ENCODE results near the gene ZNF483.
A peak's percentile ranks its signal among the peaks of the same experiment; 100 is the strongest.

The ZNF483 gene

DNA sequence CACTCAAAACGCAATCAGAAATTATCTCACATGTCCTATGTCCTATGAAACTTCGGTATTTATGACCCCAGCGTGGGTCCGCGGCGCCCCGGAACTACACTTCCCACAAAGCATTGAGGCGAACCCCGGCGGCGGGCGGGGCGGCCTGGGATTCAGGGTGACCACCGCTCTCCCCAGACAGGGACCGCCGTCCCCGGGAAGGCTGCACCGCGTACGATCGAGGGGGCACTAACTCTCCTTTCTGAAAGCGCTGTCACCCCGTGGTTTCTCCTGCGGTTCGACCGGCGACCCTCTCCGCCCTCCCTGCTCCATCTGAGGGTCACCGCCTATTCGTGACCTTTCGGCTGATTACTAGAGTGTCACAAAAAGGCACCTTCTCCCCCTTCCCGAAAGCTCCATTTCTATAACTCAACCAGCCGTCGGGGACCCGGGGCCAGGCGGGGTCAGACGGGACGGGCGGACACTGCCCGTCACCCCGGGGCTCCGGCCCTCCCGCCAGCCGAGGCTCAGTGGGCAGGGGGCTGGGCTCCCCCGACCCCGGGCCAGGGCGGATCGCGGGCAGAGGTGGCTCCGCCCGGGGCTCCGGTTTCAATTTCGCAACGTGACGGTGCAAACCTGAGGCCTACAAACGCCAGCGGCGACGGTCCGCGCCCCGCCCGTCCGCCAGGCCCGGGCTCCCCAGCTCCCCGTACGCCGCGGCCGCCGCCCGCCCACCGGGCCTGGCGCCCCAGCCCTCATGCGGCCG, 42.1 kb upstream of the ZNF483 start:
- WGBS, 2 donors (ENCODE audit: extremely low coverage in 2 of 2, insufficient read length in 2 of 2, insufficient replicate concordance in 1 of 2) = no CpG with 5 or more reads among the region's 76 CpGs
- peak; percentile 71 for DNase-seq (ENCODE audit: low spot score)
- Histone ChIP-seq H3K36me3 (replicated peaks in 1 of 2; ENCODE audit: control insufficient read depth in 2 of 2, insufficient read depth in 2 of 2, low read length in 2 of 2) (no peaks in the 10 kb centered on the region), H3K9me3 (replicated peaks in 1 of 2; ENCODE audit: control insufficient read depth in 2 of 2, insufficient read depth in 1 of 2, low read depth in 1 of 2, low read length in 2 of 2) (no peaks in the 10 kb centered on the region), H2BK12ac (ENCODE audit: low read length) (peak overlapping the region; percentile 63), H3K27me3 (ENCODE audit: control insufficient read depth in 3 of 3, insufficient read depth in 3 of 3, low read depth in 1 of 3, low read length in 3 of 3) (no peaks in the 10 kb centered on the region), H2BK15ac (ENCODE audit: low read length) (no peak overlapping the region), H2AK5ac (ENCODE audit: low read depth, low read length) (no peak overlapping the region), H3K18ac (ENCODE audit: low read length) (peak overlapping the region; percentile 76), H3K79me1 (ENCODE audit: low read depth, low read length) (no peaks in the 10 kb centered on the region), H3K9ac (ENCODE audit: low read depth, low read length, poor library complexity) (peak overlapping the region; percentile 91), H3K4me1 (ENCODE audit: control insufficient read depth in 2 of 2, insufficient read depth in 1 of 2, low read depth in 1 of 2, low read length in 2 of 2) (peaks cover 3 to 4% of the 10 kb centered on the region in 2 donors), H3K4me2 (ENCODE audit: insufficient read depth, low read length, poor library complexity, severe bottlenecking) (peak overlapping the region; percentile 54), H3K27ac (replicated peaks; ENCODE audit: low read length) (peak overlapping the region; percentile 97), H3K14ac (ENCODE audit: low read length) (no peak overlapping the region), H3K23ac (ENCODE audit: low read depth, low read length, poor library complexity) (peak overlapping the region; percentile 16), H4K8ac (ENCODE audit: low read depth, low read length) (no peak overlapping the region), H2AFZ (ENCODE audit: low read length) (peak overlapping the region; percentile 95), H3K4me3 (ENCODE audit: low read length in 2 of 2) (peak overlapping the region; percentile 96 to 99), H2BK120ac (ENCODE audit: low read depth, low read length) (no peak overlapping the region), H4K91ac (ENCODE audit: low read depth, low read length, poor library complexity) (no peak overlapping the region), H3K4ac (ENCODE audit: low read length) (no peak overlapping the region), H2BK5ac (ENCODE audit: low read length) (peak overlapping the region; percentile 66)

DNA sequence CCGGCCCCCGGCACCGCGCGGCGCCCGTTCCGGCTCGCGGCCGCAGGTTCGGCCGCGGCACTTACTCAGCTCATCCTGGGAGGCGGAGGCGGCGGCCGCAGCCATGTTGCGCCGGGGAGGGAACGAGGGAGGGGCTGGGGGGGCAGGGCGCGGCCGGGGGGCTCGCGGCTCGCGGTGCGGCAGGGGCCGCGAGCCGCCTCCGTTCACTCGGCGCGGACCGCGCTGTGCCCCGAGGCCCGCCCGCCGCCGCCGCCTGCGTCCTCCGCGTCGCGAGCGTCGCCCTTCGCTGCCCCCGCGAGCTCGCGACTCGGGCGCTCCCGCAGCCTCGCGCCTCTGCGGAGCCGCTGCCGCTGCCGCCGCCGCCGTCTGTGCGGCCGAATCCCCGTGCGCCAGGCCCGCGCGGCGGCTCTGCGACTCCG, 41.5 kb upstream of the ZNF483 start:
- Histone ChIP-seq H2BK120ac (ENCODE audit: low read depth, low read length) (no peak overlapping the region), H3K9ac (ENCODE audit: low read depth, low read length, poor library complexity) (peak overlapping the region; percentile 91), H4K91ac (ENCODE audit: low read depth, low read length, poor library complexity) (no peak overlapping the region), H3K4me3 (ENCODE audit: low read length in 2 of 2) (peak overlapping the region; percentile 96 to 99), H2BK12ac (ENCODE audit: low read length) (no peak overlapping the region), H2BK5ac (ENCODE audit: low read length) (peak overlapping the region; percentile 66), H3K4ac (ENCODE audit: low read length) (peak overlapping the region; percentile 89), H2BK15ac (ENCODE audit: low read length) (no peak overlapping the region), H2AFZ (ENCODE audit: low read length) (peak overlapping the region; percentile 95), H4K8ac (ENCODE audit: low read depth, low read length) (no peak overlapping the region), H3K4me2 (ENCODE audit: insufficient read depth, low read length, poor library complexity, severe bottlenecking) (peak overlapping the region; percentile 62), H3K27me3 (ENCODE audit: control insufficient read depth in 3 of 3, insufficient read depth in 3 of 3, low read depth in 1 of 3, low read length in 3 of 3) (no peaks in the 10 kb centered on the region), H3K23ac (ENCODE audit: low read depth, low read length, poor library complexity) (peak overlapping the region; percentile 16), H3K27ac (replicated peaks; ENCODE audit: low read length) (peak overlapping the region; percentile 97), H3K4me1 (ENCODE audit: control insufficient read depth in 2 of 2, insufficient read depth in 1 of 2, low read depth in 1 of 2, low read length in 2 of 2) (peaks cover 3 to 4% of the 10 kb centered on the region in 2 donors), H2AK5ac (ENCODE audit: low read depth, low read length) (no peak overlapping the region), H3K18ac (ENCODE audit: low read length) (peak overlapping the region; percentile 91), H3K9me3 (replicated peaks in 1 of 2; ENCODE audit: control insufficient read depth in 2 of 2, insufficient read depth in 1 of 2, low read depth in 1 of 2, low read length in 2 of 2) (no peaks in the 10 kb centered on the region), H3K14ac (ENCODE audit: low read length) (no peak overlapping the region), H3K79me1 (ENCODE audit: low read depth, low read length) (no peaks in the 10 kb centered on the region), H3K36me3 (replicated peaks in 1 of 2; ENCODE audit: control insufficient read depth in 2 of 2, insufficient read depth in 2 of 2, low read length in 2 of 2) (no peaks in the 10 kb centered on the region)
- peak; percentile 39 for DNase-seq (ENCODE audit: low spot score)
- no CpG with 5 or more reads among the region's 78 CpGs for WGBS, 2 donors (ENCODE audit: extremely low coverage in 2 of 2, insufficient read length in 2 of 2, insufficient replicate concordance in 1 of 2)

DNA sequence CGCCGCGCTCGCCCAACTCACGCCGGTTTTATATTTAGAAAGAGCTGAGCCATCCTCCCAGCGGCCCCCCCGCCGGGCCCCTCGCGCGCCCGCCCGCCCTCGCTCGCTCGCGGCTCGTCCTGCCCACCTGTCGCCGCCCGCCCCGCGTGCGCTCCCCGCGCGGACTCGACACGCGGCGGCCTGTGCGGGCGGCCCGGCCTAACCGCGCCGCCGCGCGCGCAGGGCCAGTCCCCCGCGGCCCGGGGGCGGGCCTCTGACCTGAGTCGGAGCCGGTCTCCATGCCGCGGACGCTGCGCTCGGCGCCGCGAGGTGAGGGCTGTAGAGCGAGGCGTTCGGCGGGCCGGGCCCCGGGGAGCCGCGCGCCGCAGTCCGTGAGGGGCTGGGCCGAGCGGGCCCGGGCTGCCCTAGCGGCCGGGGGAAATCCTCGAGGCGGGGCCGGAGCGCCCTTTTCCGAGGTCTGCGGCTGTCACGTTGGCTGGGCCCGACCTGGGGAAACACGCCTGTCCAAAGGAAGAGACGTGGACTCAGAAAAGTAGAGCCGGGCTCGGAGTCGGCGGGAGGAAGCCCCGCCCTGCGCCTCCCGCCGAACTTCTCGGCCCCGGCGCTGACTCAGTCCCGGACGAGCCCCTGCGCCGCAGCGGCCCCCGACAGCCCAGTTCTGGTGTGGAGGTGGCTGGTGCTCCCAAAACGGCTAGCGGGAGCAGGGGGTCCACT, 41.0 kb upstream of the ZNF483 start, which contains the start of gene ECPAS:
Gene ECPAS (minus strand): TSS at position 526 of the 714 bp plus-strand sequence. CDS start 11,465 bp downstream, outside the sequence.
- DNase-seq (ENCODE audit: low spot score) = peak; percentile 60
- Histone ChIP-seq H3K4me1 (ENCODE audit: control insufficient read depth in 2 of 2, insufficient read depth in 1 of 2, low read depth in 1 of 2, low read length in 2 of 2) (peaks cover 3 to 4% of the 10 kb centered on the region in 2 donors), H2BK120ac (ENCODE audit: low read depth, low read length) (no peak within 1 kb of the TSS), H4K91ac (ENCODE audit: low read depth, low read length, poor library complexity) (no peak within 1 kb of the TSS), H3K4me3 (ENCODE audit: low read length in 2 of 2) (peak within 1 kb of the TSS; percentile 96 to 99), H2AFZ (ENCODE audit: low read length) (peak within 1 kb of the TSS; percentile 95), H3K9me3 (replicated peaks in 1 of 2; ENCODE audit: control insufficient read depth in 2 of 2, insufficient read depth in 1 of 2, low read depth in 1 of 2, low read length in 2 of 2) (no peaks in the 10 kb centered on the region), H3K27me3 (ENCODE audit: control insufficient read depth in 3 of 3, insufficient read depth in 3 of 3, low read depth in 1 of 3, low read length in 3 of 3) (no peaks in the 10 kb centered on the region), H3K23ac (ENCODE audit: low read depth, low read length, poor library complexity) (peak within 1 kb of the TSS; percentile 93), H3K79me1 (ENCODE audit: low read depth, low read length) (no peaks in the 10 kb centered on the region), H2BK15ac (ENCODE audit: low read length) (no peak within 1 kb of the TSS), H2BK12ac (ENCODE audit: low read length) (no peak within 1 kb of the TSS), H3K9ac (ENCODE audit: low read depth, low read length, poor library complexity) (peak within 1 kb of the TSS; percentile 91), H2AK5ac (ENCODE audit: low read depth, low read length) (no peak within 1 kb of the TSS), H3K27ac (replicated peaks; ENCODE audit: low read length) (peak within 1 kb of the TSS; percentile 97), H3K36me3 (replicated peaks in 1 of 2; ENCODE audit: control insufficient read depth in 2 of 2, insufficient read depth in 2 of 2, low read length in 2 of 2) (no peaks in the 10 kb centered on the region), H3K4ac (ENCODE audit: low read length) (peak within 1 kb of the TSS; percentile 89), H2BK5ac (ENCODE audit: low read length) (peak within 1 kb of the TSS; percentile 66), H3K14ac (ENCODE audit: low read length) (peak within 1 kb of the TSS; percentile 56), H4K8ac (ENCODE audit: low read depth, low read length) (no peak within 1 kb of the TSS), H3K4me2 (ENCODE audit: insufficient read depth, low read length, poor library complexity, severe bottlenecking) (peak within 1 kb of the TSS; percentile 62), H3K18ac (ENCODE audit: low read length) (peak within 1 kb of the TSS; percentile 96)
- WGBS, 2 donors (ENCODE audit: extremely low coverage in 2 of 2, insufficient read length in 2 of 2, insufficient replicate concordance in 1 of 2) = no CpG with 5 or more reads among the region's 101 CpGs

DNA sequence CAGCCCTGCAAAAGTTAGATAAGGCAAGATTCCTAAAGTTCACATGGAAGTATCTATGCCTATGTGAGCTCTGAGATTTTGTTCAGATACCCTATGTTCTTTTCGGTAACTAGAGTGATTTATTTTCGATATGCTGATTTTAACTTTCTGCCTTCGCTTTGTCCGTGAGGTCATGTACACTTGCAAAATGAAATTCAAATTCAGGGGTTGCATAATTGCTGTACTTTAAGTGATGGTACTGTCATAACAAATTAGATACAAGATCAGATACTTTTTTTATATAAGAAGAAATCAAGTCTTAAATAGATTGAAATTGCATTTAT, 40.4 kb upstream of the ZNF483 start:
- no peaks in the 10 kb centered on the region for H3K79me1 ChIP-seq (ENCODE audit: low read depth, low read length)
- H2BK15ac ChIP-seq (ENCODE audit: low read length) = no peak overlapping the region
- H3K23ac ChIP-seq (ENCODE audit: low read depth, low read length, poor library complexity) = no peak overlapping the region
- H2BK120ac ChIP-seq (ENCODE audit: low read depth, low read length) = no peak overlapping the region
- no peak overlapping the region for H3K14ac ChIP-seq (ENCODE audit: low read length)
- no peaks in the 10 kb centered on the region for H3K27me3 ChIP-seq (ENCODE audit: control insufficient read depth in 3 of 3, insufficient read depth in 3 of 3, low read depth in 1 of 3, low read length in 3 of 3)
- H2AK5ac ChIP-seq (ENCODE audit: low read depth, low read length) = no peak overlapping the region
- H3K9ac ChIP-seq (ENCODE audit: low read depth, low read length, poor library complexity) = peak overlapping the region; percentile 91
- WGBS, 2 donors (ENCODE audit: extremely low coverage in 2 of 2, insufficient read length in 2 of 2, insufficient replicate concordance in 1 of 2) = no CpG with 5 or more reads among the region's 4 CpGs
- no peak overlapping the region for H4K91ac ChIP-seq (ENCODE audit: low read depth, low read length, poor library complexity)
- H3K18ac ChIP-seq (ENCODE audit: low read length) = peak overlapping the region; percentile 96
- peak overlapping the region; percentile 96 to 99 for H3K4me3 ChIP-seq (ENCODE audit: low read length in 2 of 2)
- no peak overlapping the region for H2BK12ac ChIP-seq (ENCODE audit: low read length)
- DNase-seq (ENCODE audit: low spot score) = no peak
- no peak overlapping the region for H3K4ac ChIP-seq (ENCODE audit: low read length)
- peak overlapping the region; percentile 95 for H2AFZ ChIP-seq (ENCODE audit: low read length)
- H2BK5ac ChIP-seq (ENCODE audit: low read length) = no peak overlapping the region
- peaks cover 3 to 4% of the 10 kb centered on the region in 2 donors for H3K4me1 ChIP-seq (ENCODE audit: control insufficient read depth in 2 of 2, insufficient read depth in 1 of 2, low read depth in 1 of 2, low read length in 2 of 2)
- no peak overlapping the region for H4K8ac ChIP-seq (ENCODE audit: low read depth, low read length)
- peak overlapping the region; percentile 62 for H3K4me2 ChIP-seq (ENCODE audit: insufficient read depth, low read length, poor library complexity, severe bottlenecking)
- no peaks in the 10 kb centered on the region for H3K9me3 ChIP-seq (replicated peaks in 1 of 2; ENCODE audit: control insufficient read depth in 2 of 2, insufficient read depth in 1 of 2, low read depth in 1 of 2, low read length in 2 of 2)
- H3K36me3 ChIP-seq (replicated peaks in 1 of 2; ENCODE audit: control insufficient read depth in 2 of 2, insufficient read depth in 2 of 2, low read length in 2 of 2) = no peaks in the 10 kb centered on the region
- H3K27ac ChIP-seq (replicated peaks; ENCODE audit: low read length) = peak overlapping the region; percentile 97

Data from neuronal stem cell (in vitro differentiated cells).